ENCODE results near the gene C1orf50. TPM values are rescaled to one million over a fixed set of nuclear protein-coding genes. Genes with fewer than 3 reads are reported as not detected.

Gene C1orf50
- total RNA-seq, 1 donor from 2014 or later: 13.6 TPM

- H3K4me1 Mint-ChIP-seq: no peaks in the 10 kb centered on the region
- no peak overlapping the region for H3K27ac Mint-ChIP-seq (ENCODE audit: unreplicated experiment)
- H3K4me3 Mint-ChIP-seq: no peak overlapping the region
- peaks cover 9% of the 10 kb centered on the region for H3K36me3 Mint-ChIP-seq (ENCODE audit: low read depth)
- H3K9me3 Mint-ChIP-seq: no peaks in the 10 kb centered on the region
- no peak for TF ChIP-seq CTCF (conservative IDR thresholded peaks at IDR 0.05)
- no peaks in the 10 kb centered on the region for H3K27me3 Mint-ChIP-seq (ENCODE audit: low read depth)
- no peak for DNase-seq (ENCODE audit: low read depth, low spot score)
Measured at GRCh38 chr1:42783092-42783491, 16.0 kb downstream of the C1orf50 start.

- TF ChIP-seq CTCF (conservative IDR thresholded peaks at IDR 0.05): no peak
- Mint-ChIP-seq H3K4me1 (no peaks in the 10 kb centered on the region), H3K36me3 (ENCODE audit: low read depth) (peaks cover 9% of the 10 kb centered on the region), H3K27ac (ENCODE audit: unreplicated experiment) (peak overlapping the region; percentile 52), H3K4me3 (no peak overlapping the region), H3K27me3 (ENCODE audit: low read depth) (no peaks in the 10 kb centered on the region), H3K9me3 (no peaks in the 10 kb centered on the region)
- no peak for DNase-seq (ENCODE audit: low read depth, low spot score)
Measured at GRCh38 chr1:42784547-42784945, 17.5 kb downstream of the C1orf50 start.

- no peak for DNase-seq (ENCODE audit: low read depth, low spot score)
- Mint-ChIP-seq H3K4me3 (peak within 1 kb of the TSS; percentile 42), H3K27me3 (ENCODE audit: low read depth) (no peaks in the 10 kb centered on the region), H3K4me1 (no peaks in the 10 kb centered on the region), H3K9me3 (no peaks in the 10 kb centered on the region), H3K36me3 (ENCODE audit: low read depth) (peaks cover 9% of the 10 kb centered on the region), H3K27ac (ENCODE audit: unreplicated experiment) (peak within 1 kb of the TSS; percentile 52)
- TF ChIP-seq CTCF (conservative IDR thresholded peaks at IDR 0.05): no peak
Measured at GRCh38 chr1:42784946-42785693, 18.1 kb downstream of the C1orf50 start, which contains the start of gene TMEM269. Gene TMEM269, plus strand, starts transcription at chr1:42784991. Its CDS starts 4,903 bp downstream, at chr1:42789894.

- TF ChIP-seq CTCF (conservative IDR thresholded peaks at IDR 0.05): no peak
- Mint-ChIP-seq H3K4me1 (no peaks in the 10 kb centered on the region), H3K27ac (ENCODE audit: unreplicated experiment) (no peak overlapping the region), H3K9me3 (no peaks in the 10 kb centered on the region), H3K36me3 (ENCODE audit: low read depth) (peaks cover 4% of the 10 kb centered on the region), H3K4me3 (no peak overlapping the region), H3K27me3 (ENCODE audit: low read depth) (no peaks in the 10 kb centered on the region)
- DNase-seq (ENCODE audit: low read depth, low spot score): no peak
Measured at GRCh38 chr1:42786097-42786496, 19.0 kb downstream of the C1orf50 start.

GRCh38 chr1:42788021-42788420, 21.0 kb downstream of the C1orf50 start:
- peak overlapping the region; percentile 35 for H3K27ac Mint-ChIP-seq (ENCODE audit: unreplicated experiment)
- no peaks in the 10 kb centered on the region for H3K36me3 Mint-ChIP-seq (ENCODE audit: low read depth)
- no peak for TF ChIP-seq CTCF (conservative IDR thresholded peaks at IDR 0.05)
- no peak overlapping the region for H3K4me3 Mint-ChIP-seq
- no peaks in the 10 kb centered on the region for H3K27me3 Mint-ChIP-seq (ENCODE audit: low read depth)
- H3K9me3 Mint-ChIP-seq: no peaks in the 10 kb centered on the region
- no peak for DNase-seq (ENCODE audit: low read depth, low spot score)
- H3K4me1 Mint-ChIP-seq: no peaks in the 10 kb centered on the region
